Adrenal gland (tissue), 12 donors: ENCODE measurements around the gene AUTS2. TPM values are rescaled to one million over a fixed set of nuclear protein-coding genes. Genes with fewer than 3 reads are reported as not detected.

Experiments used
- DNase-seq, 7 donors: peaks; one replicate each; pipeline ENCODE4 v3.0.0-alpha.2; 2019 to 2020
- H3K27ac ChIP-seq, 5 donors: fragments of 200-600 bp; sonication (generic) in 4 of 5; 1 replicate in 3 of 5; 2 replicates in 2 of 5; pipeline versions ENCODE4 v1.5.1 to v1.8.0; 2016 to 2020; ENCODE audit warnings: mild to moderate bottlenecking in 1 of 5
- H3K27me3 ChIP-seq: fragments of 200-600 bp; 2 replicates; pipeline ENCODE4 v1.8.0; 2021
- H3K36me3 ChIP-seq, 2 donors: fragments of 200-600 bp; replicated peaks in 1 of 2; 1 replicate in 1 of 2; 2 replicates in 1 of 2; pipeline versions ENCODE4 v1.5.1 to v1.8.0; 2018 to 2022
- H3K4me1 ChIP-seq, 2 donors: fragments of 200-600 bp; replicated peaks in 1 of 2; 1 replicate in 1 of 2; 2 replicates in 1 of 2; pipeline versions ENCODE4 v1.5.1 to v1.8.0; 2018 to 2021
- H3K4me3 ChIP-seq, 4 donors: fragments of 200-600 bp; sonication (generic) in 3 of 4; one replicate each; pipeline ENCODE4 v1.5.1; 2016 to 2018
- H3K9me3 ChIP-seq, 3 donors: fragments of 200-600 bp; sonication (generic) in 1 of 3; replicated peaks in 1 of 3; 1 replicate in 2 of 3; 2 replicates in 1 of 3; pipeline versions ENCODE4 v1.5.1 to v1.8.0; 2016 to 2021
- CTCF ChIP-seq, 6 experiments: fragments of 450-650 bp in 4 of 6; fragments of 200-600 bp in 2 of 6; sonication (generic) in 1 of 6; IDR thresholded peaks; 1 replicate in 5 of 6; 2 replicates in 1 of 6; pipeline versions ENCODE4 v1.5.1 to v1.8.0; 2016 to 2021; ENCODE audit warnings: antibody characterized with exemption in 6 of 6, mild to moderate bottlenecking in 2 of 6, moderate library complexity in 1 of 6
- POLR2A ChIP-seq, 2 donors: fragments of 450-650 bp; IDR thresholded peaks; one replicate each; pipeline ENCODE4 v1.6.1; 2017; ENCODE audit warnings: antibody characterized with exemption in 2 of 2, mild to moderate bottlenecking in 2 of 2, moderate library complexity in 1 of 2
- WGBS, 4 donors: extraction: QIAGEN DNeasy Blood & Tissue Kit in 2 of 4; methylation state at CpG; one replicate each; pipeline versions ENCODE4 v1.1.5 to v1.1.7; 2013 to 2017; 5-methylcytosine and 5-hydroxymethylcytosine counted together
- intact Hi-C, 2 donors: fragments of 100-400 bp; cut with DNase I; formaldehyde crosslinking; loops; one replicate each; pipeline versions ENCODE4 v1.14.1 to v1.15.0; 2022 to 2023
- polyA plus RNA-seq, 3 donors: library from polyadenylated mRNA; stranded (reverse); fragments of 200-250 nt in 2 of 3; fragments of 350-450 nt in 1 of 3; fragmentation: Illumina TruSeq in 1 of 3; extraction: RNeasy Lipid Tissue Mini Kit (QIAGEN cat#74804) in 1 of 3; gene quantifications; one replicate each; pipeline ENCODE4 v1.2.3, GENCODE V29; 2013 to 2014
- total RNA-seq, 9 donors: library from RNA; depleted of rRNA in 4 of 9; stranded (reverse); fragments of >200 nt in 4 of 9; fragments of 120-200 nt in 1 of 9; fragmentation: NEBNext Ultra II Directional in 1 of 9; extraction: Animal tissue kit (Norgen Biotek cat#: 25700) in 1 of 9; gene quantifications; one replicate each; pipeline versions ENCODE4 v1.1.0 to v1.2.4, GENCODE V29; 2013 to 2023
- donor health status: healthy with polysubstance abuse.
- donor health status: Bipolar disorder and iron deficiency.
- donor health status: DM: yes; HTN: yes; CAD: no.
- donor health status: DM: no; HTN: no; CAD: no.
- donor health status: DM: no; HTN: no; CAD: no.
- donor health status: DM: yes; HTN: yes; CAD: no.

Gene AUTS2
- total and polyA plus RNA-seq, 12 donors: 6.4 to 44.0 (median 15.2) TPM

DNA sequence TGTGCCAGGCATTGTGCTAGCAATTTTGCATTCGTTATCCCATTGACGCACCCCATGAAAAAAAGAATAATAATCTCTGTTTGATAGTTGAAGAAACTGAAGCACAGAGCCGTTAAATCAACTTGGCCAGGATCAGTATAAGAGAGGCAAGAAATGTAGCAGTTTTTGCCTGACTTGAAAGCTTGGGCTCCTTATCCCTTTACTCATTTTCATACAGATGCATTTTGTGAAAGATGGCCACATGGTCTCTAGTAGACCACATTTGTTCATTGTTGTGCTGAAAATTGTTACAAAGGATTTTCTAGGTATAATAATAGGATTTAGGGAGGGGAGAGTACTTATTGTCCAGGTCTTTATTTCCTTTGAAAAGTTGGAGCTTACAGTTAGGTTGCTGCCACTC is 14.7 kb downstream of the AUTS2 start:
- Histone ChIP-seq H3K4me3 (no peak overlapping the region), H3K27ac (no peak overlapping the region), H3K9me3 (no peaks in the 10 kb centered on the region), H3K4me1 (peaks cover 0 to 6% of the 10 kb centered on the region in 2 donors), H3K27me3 (no peaks in the 10 kb centered on the region), H3K36me3 (no peaks in the 10 kb centered on the region)
- 83 to 87% (median 86%) methylated on average over 3 of the region's 3 CpGs for WGBS, 4 donors
- no peak for DNase-seq
- intact Hi-C loops: no loop called here
- TF ChIP-seq POLR2A (IDR thresholded peaks at IDR 0.05): no peak
- no peak for TF ChIP-seq CTCF (IDR thresholded peaks at IDR 0.05)

DNA sequence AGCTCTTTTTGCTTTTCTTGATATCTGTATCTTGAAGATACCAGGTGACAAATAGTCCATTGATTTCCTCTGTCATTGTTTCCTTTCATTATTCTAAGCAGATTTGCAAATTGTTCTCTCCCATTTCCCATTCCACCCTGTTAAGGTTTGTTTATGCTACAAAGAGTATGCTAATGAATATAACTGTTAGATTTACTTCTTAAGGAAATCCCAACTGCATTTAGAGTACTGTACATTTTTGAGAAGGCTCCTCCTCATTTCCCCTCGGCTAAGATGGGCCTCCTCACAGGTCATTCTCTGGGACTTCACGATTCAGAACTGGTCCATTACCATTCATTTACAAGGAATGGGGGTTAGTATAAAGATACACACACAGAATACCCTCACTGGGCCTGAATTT is 15.6 kb downstream of the AUTS2 start:
- no peaks in the 10 kb centered on the region for H3K36me3 ChIP-seq
- H3K4me1 ChIP-seq: peaks cover 0 to 6% of the 10 kb centered on the region in 2 donors
- intact Hi-C loops: no loop called here
- TF ChIP-seq POLR2A (IDR thresholded peaks at IDR 0.05): no peak
- no peak for TF ChIP-seq CTCF (IDR thresholded peaks at IDR 0.05)
- H3K4me3 ChIP-seq: no peak overlapping the region
- H3K9me3 ChIP-seq: no peaks in the 10 kb centered on the region
- H3K27me3 ChIP-seq: no peaks in the 10 kb centered on the region
- 80 to 87% (median 83%) methylated on average over 2 of the region's 2 CpGs for WGBS, 4 donors
- DNase-seq: no peak
- no peak overlapping the region for H3K27ac ChIP-seq

GRCh38 chr7:69615685-69616084 is 17.4 kb downstream of the AUTS2 start:
- H3K9me3 ChIP-seq: no peaks in the 10 kb centered on the region
- no peaks in the 10 kb centered on the region for H3K4me1 ChIP-seq
- no peaks in the 10 kb centered on the region for H3K27me3 ChIP-seq
- WGBS, 4 donors: 84 to 96% (median 86%) methylated on average over 2 of the region's 2 CpGs
- no peak overlapping the region for H3K27ac ChIP-seq
- H3K36me3 ChIP-seq: no peaks in the 10 kb centered on the region
- no peak overlapping the region for H3K4me3 ChIP-seq
- DNase-seq: no peak
- intact Hi-C loops: no loop called here
- TF ChIP-seq POLR2A (IDR thresholded peaks at IDR 0.05): no peak

DNA sequence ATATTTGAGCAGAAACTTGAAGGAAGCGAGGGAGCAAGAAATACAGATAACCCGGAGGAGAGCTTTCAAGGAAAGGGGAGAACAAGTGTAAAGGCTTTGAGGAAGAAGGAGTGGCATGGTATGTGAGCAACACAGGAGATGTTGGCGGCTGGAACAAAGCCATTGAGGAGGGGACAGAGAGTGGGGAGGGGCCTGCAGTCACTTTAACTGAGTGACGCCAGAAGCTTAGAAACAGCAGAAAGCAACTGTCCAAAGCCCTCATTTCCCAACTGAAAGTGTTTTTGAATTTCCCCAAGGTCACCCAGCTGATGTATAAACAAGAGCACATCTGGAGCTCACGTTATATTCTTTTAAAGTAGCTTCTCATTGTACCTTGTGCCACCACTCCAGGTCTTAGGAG is 19.1 kb downstream of the AUTS2 start:
- Histone ChIP-seq H3K9me3 (no peaks in the 10 kb centered on the region), H3K27ac (no peak overlapping the region), H3K27me3 (no peaks in the 10 kb centered on the region), H3K4me1 (no peaks in the 10 kb centered on the region), H3K36me3 (no peaks in the 10 kb centered on the region), H3K4me3 (no peak overlapping the region)
- 78 to 86% (median 82%) methylated on average over 5 of the region's 5 CpGs for WGBS, 4 donors
- TF ChIP-seq CTCF (IDR thresholded peaks at IDR 0.05) (no peak), POLR2A (IDR thresholded peaks at IDR 0.05) (no peak)
- no peak for DNase-seq
- intact Hi-C loops: no loop called here

- Histone ChIP-seq H3K27me3 (no peaks in the 10 kb centered on the region), H3K4me1 (peaks cover 0 to 6% of the 10 kb centered on the region in 2 donors), H3K9me3 (no peaks in the 10 kb centered on the region), H3K27ac (no peak overlapping the region), H3K36me3 (no peaks in the 10 kb centered on the region), H3K4me3 (no peak overlapping the region)
- intact Hi-C loops: no loop called here
- no peak for DNase-seq
- 84 to 96% (median 94%) methylated on average over 1 of the region's 1 CpG for WGBS, 4 donors
- TF ChIP-seq POLR2A (IDR thresholded peaks at IDR 0.05): no peak
- TF ChIP-seq CTCF (IDR thresholded peaks at IDR 0.05): no peak
Observed at GRCh38 chr7:69619054-69619453, 20.8 kb downstream of the AUTS2 start.
